HepG2 (cell line): ENCODE measurements around the gene SP1. TPM values are rescaled to one million over a fixed set of nuclear protein-coding genes. Genes with fewer than 3 reads are reported as not detected.

Source experiments
- ATAC-seq: fragments of 200-7000 bp; cut with Tn5 transposase; 3 replicates; pipeline ENCODE4 v1.9.1; 2020; ENCODE audit warnings: mild to moderate bottlenecking, moderate library complexity
- BruUV-seq: library from RNA; stranded (reverse); fragments of 400-500 nt; replicated peaks from 2 replicates; lab custom pipeline; 2021; lab: Mats Ljungman, UMichigan
- CTCF ChIA-PET: fragments of 300-600 bp; formaldehyde crosslinking; extraction: SDS; loops from one replicate; lab custom pipeline; 2021; ENCODE audit warnings: low total read pairs, inconsistent platforms, low intra/inter-chr PET ratio; lab: Yijun Ruan, JAX
- POLR2A ChIA-PET: fragments of 350-600 bp; sonication (Branson Sonifier 250); formaldehyde crosslinking; loops from one replicate; lab custom pipeline; 2020; ENCODE audit warnings: antibody characterized with exemption, inconsistent platforms; lab: Yijun Ruan, JAX
- DNase-seq: peaks from one replicate; pipeline ENCODE4 v3.0.0-alpha.2; 2015; ENCODE audit warnings: low spot score
- FAIRE-seq: peaks from 3 replicates; lab custom pipeline; 2011; peaks lifted over from hg19 to GRCh38; lab: Jason Lieb, UNC
- H2AFZ ChIP-seq: one replicate; pipeline ENCODE4 v1.6.1; 2011; ENCODE audit warnings: low read length, inconsistent platforms
- H3K27ac ChIP-seq: fragments of 300-600 bp; 3 replicates; pipeline ENCODE4 v1.8.0; 2011; ENCODE audit warnings: mixed run types, mild to moderate bottlenecking, mixed read lengths, low read length, inconsistent platforms; ENCODE audit not compliant: insufficient read depth; ENCODE audit errors: extremely low read length
- H3K27me3 ChIP-seq, 2 experiments: fragments of 200-600 bp in 1 of 2; 2 replicates in 1 of 2; 3 replicates in 1 of 2; pipeline versions ENCODE4 v1.6.0 to v1.8.0; 2011; ENCODE audit warnings: low read length in 2 of 2, mild to moderate bottlenecking in 2 of 2, moderate library complexity in 2 of 2, inconsistent platforms in 1 of 2; ENCODE audit not compliant: insufficient read depth in 2 of 2, control insufficient read depth in 1 of 2
- H3K36me3 ChIP-seq, 2 experiments: fragments of 200-600 bp in 1 of 2; replicated peaks in 1 of 2; 2 replicates in 1 of 2; 3 replicates in 1 of 2; pipeline versions ENCODE4 v1.5.1 to v1.8.0; 2011; ENCODE audit warnings: low read length in 2 of 2, inconsistent platforms in 1 of 2; ENCODE audit not compliant: insufficient read depth in 2 of 2, control insufficient read depth in 1 of 2
- H3K4me1 ChIP-seq: 2 replicates; pipeline ENCODE4 v1.5.1; 2012; ENCODE audit warnings: low read length, inconsistent platforms; ENCODE audit not compliant: insufficient read depth
- H3K4me2 ChIP-seq: 2 replicates; pipeline ENCODE4 v1.6.0; 2011; ENCODE audit warnings: low read depth, low read length, inconsistent platforms
- H3K4me3 ChIP-seq, 3 experiments: fragments of 200-600 bp in 1 of 3; sonication (generic), shearing (Covaris generic) in 1 of 3; replicated peaks in 1 of 3; 2 replicates each; pipeline ENCODE4 v1.5.1; 2011 to 2016; ENCODE audit warnings: low read length in 3 of 3, inconsistent platforms in 2 of 3, low read depth in 2 of 3, mild to moderate bottlenecking in 2 of 3, control low read depth in 1 of 3, mixed read lengths in 1 of 3; ENCODE audit not compliant: insufficient read depth in 1 of 3
- H3K79me2 ChIP-seq: one replicate; pipeline ENCODE4 v1.6.1; 2011; ENCODE audit warnings: low read length, inconsistent platforms; ENCODE audit not compliant: insufficient read depth
- H3K9ac ChIP-seq: 2 replicates; pipeline ENCODE4 v1.6.0; 2011; ENCODE audit warnings: mild to moderate bottlenecking, low read depth, low read length, inconsistent platforms; ENCODE audit not compliant: insufficient read depth
- H3K9me3 ChIP-seq: 2 replicates; pipeline ENCODE4 v1.5.1; 2012; ENCODE audit warnings: mild to moderate bottlenecking, low read length
- H4K20me1 ChIP-seq: 2 replicates; pipeline ENCODE4 v1.6.0; 2011; ENCODE audit warnings: inconsistent platforms, mild to moderate bottlenecking, low read length, moderate library complexity; ENCODE audit not compliant: insufficient read depth
- CEBPB ChIP-seq: IDR thresholded peaks from 2 replicates; pipeline ENCODE4 v1.6.1; 2011; ENCODE audit warnings: low read depth, low read length, improper control_type of control experiment, borderline replicate concordance
- CEBPG ChIP-seq: IDR thresholded peaks from 2 replicates; pipeline ENCODE4 v1.6.1; 2016
- CREB1 ChIP-seq, 2 experiments: fragments of 450-650 bp in 1 of 2; IDR thresholded peaks; 2 replicates each; pipeline ENCODE4 v1.6.1; 2016 to 2017; ENCODE audit warnings: control low read depth in 1 of 2, mild to moderate bottlenecking in 1 of 2, missing compliant biosample characterization in 1 of 2, missing genetic modification characterization in 1 of 2
- GLI4 ChIP-seq: sonication (generic); formaldehyde crosslinking; IDR thresholded peaks from 2 replicates; pipeline ENCODE4 v1.5.1; 2020; ENCODE audit warnings: missing genetic modification reagents, mild to moderate bottlenecking, moderate library complexity, borderline replicate concordance
- GPN1 ChIP-seq: sonication (generic); formaldehyde crosslinking; IDR thresholded peaks from 2 replicates; pipeline ENCODE4 v1.5.1; 2020; ENCODE audit warnings: missing genetic modification reagents, borderline replicate concordance
- MAF1 ChIP-seq: sonication (generic); formaldehyde crosslinking; IDR thresholded peaks from 2 replicates; pipeline ENCODE4 v1.5.0; 2020; ENCODE audit warnings: missing genetic modification reagents, borderline replicate concordance
- NFE2L2 ChIP-seq: fragments of 150-350 bp; IDR thresholded peaks from 2 replicates; pipeline ENCODE4 v1.6.1; 2014; ENCODE audit warnings: low read length
- NONO ChIP-seq, 2 experiments: fragments of 450-650 bp in 1 of 2; sonication (generic) in 1 of 2; formaldehyde crosslinking in 1 of 2; IDR thresholded peaks in 1 of 2; conservative IDR thresholded peaks in 1 of 2; 2 replicates each; pipeline versions ENCODE4 v1.6.1 to v1.8.0; 2017 to 2022; ENCODE audit warnings: mild to moderate bottlenecking in 1 of 2, missing genetic modification reagents in 1 of 2, moderate library complexity in 1 of 2
- NPAS2 ChIP-seq: sonication (generic); formaldehyde crosslinking; IDR thresholded peaks from 2 replicates; pipeline ENCODE4 v1.8.0; 2022; ENCODE audit warnings: mild to moderate bottlenecking, missing genetic modification reagents, borderline replicate concordance
- RBM39 ChIP-seq: fragments of 200-400 bp; formaldehyde crosslinking; IDR thresholded peaks from one replicate; pipeline ENCODE4 v1.6.1; 2018; ENCODE audit warnings: antibody characterized with exemption, mild to moderate bottlenecking, low read depth, low read length; ENCODE audit not compliant: poor library complexity, severe bottlenecking
- SP4 ChIP-seq: sonication (generic); formaldehyde crosslinking; IDR thresholded peaks from 2 replicates; pipeline ENCODE4 v1.8.1; 2023; ENCODE audit warnings: mild to moderate bottlenecking, missing genetic modification reagents
- TBX2 ChIP-seq: sonication (generic); formaldehyde crosslinking; IDR thresholded peaks from 2 replicates; pipeline ENCODE4 v1.5.0; 2020; ENCODE audit warnings: missing genetic modification reagents, mild to moderate bottlenecking, borderline replicate concordance
- TEAD3 ChIP-seq: optimal IDR thresholded peaks from 2 replicates; pipeline ENCODE3; 2016; ENCODE audit warnings: borderline replicate concordance
- ZNF260 ChIP-seq: sonication (generic); formaldehyde crosslinking; IDR thresholded peaks from 2 replicates; pipeline ENCODE4 v1.4.0; 2020; ENCODE audit warnings: missing genetic modification reagents, low read depth, mild to moderate bottlenecking, borderline replicate concordance
- ZNF367 ChIP-seq: sonication (generic); formaldehyde crosslinking; IDR thresholded peaks from 2 replicates; pipeline ENCODE4 v1.4.0; 2020; ENCODE audit warnings: missing genetic modification reagents, borderline replicate concordance
- ZNF672 ChIP-seq: sonication (generic); formaldehyde crosslinking; IDR thresholded peaks from 2 replicates; pipeline ENCODE4 v1.8.1; 2022; ENCODE audit warnings: missing genetic modification reagents
- ZNF770 ChIP-seq: sonication (generic); formaldehyde crosslinking; IDR thresholded peaks from 2 replicates; pipeline ENCODE4 v1.5.0; 2020; ENCODE audit warnings: mild to moderate bottlenecking, missing genetic modification reagents
- ZNF83 ChIP-seq: sonication (generic); formaldehyde crosslinking; IDR thresholded peaks from 2 replicates; pipeline ENCODE4 v1.4.0; 2020; ENCODE audit warnings: missing genetic modification reagents, mild to moderate bottlenecking, borderline replicate concordance
- ZSCAN31 ChIP-seq: sonication (generic); formaldehyde crosslinking; IDR thresholded peaks from 2 replicates; pipeline ENCODE4 v1.5.0; 2020; ENCODE audit warnings: low read depth, mild to moderate bottlenecking, missing genetic modification reagents
- WGBS: methylation state at CpG from one replicate; pipeline ENCODE4 v1.1.6; 2017; ENCODE audit warnings: low lambda C conversion rate; 5-methylcytosine and 5-hydroxymethylcytosine counted together
- in situ Hi-C: cut with HindIII; loops from 2 replicates; pipeline ENCODE4 v1.10.0; 2017; ENCODE audit warnings: low pct_unique_long_range_greater_than_20kb; ENCODE audit not compliant: extremely low pct_ligation_motif_present
- intact Hi-C: fragments of 100-400 bp; cut with micrococcal nuclease; formaldehyde crosslinking; loops from one replicate; pipeline ENCODE4 v1.10.0; 2022; ENCODE audit not compliant: unreplicated experiment
- polyA plus RNA-seq, 8 experiments: library from polyadenylated mRNA; depleted of rRNA in 3 of 8; stranded (reverse) in 7 of 8; unstranded in 1 of 8; fragments of >200 nt; fragmentation: Illumina TruSeq in 4 of 8; extraction: Trizol in 4 of 8; gene quantifications; 2 replicates each; pipeline versions ENCODE4 v1.2.1 to v1.2.3, GENCODE V29; 2011 to 2016; ENCODE audit warnings: low read depth in 4 of 8, missing spikeins in 1 of 8, mixed read lengths in 1 of 8; ENCODE audit not compliant: insufficient read depth in 1 of 8
- total RNA-seq, 5 experiments: library from RNA; depleted of rRNA; stranded (reverse); fragments of >200 nt; fragmentation: Illumina TruSeq; extraction: Trizol; gene quantifications; 2 replicates each; pipeline ENCODE4 v1.2.3, GENCODE V29; 2016; ENCODE audit warnings: low read depth in 1 of 5
- TF ChIP-seq, protein P1 (sequence below): sonication (generic); formaldehyde crosslinking; IDR thresholded peaks from 2 replicates; pipeline ENCODE4 v1.4.0; 2020; ENCODE audit warnings: missing genetic modification reagents, low read depth, mild to moderate bottlenecking, borderline replicate concordance

Gene SP1
- total and polyA plus RNA-seq, 2 of the 13 experiments (the other 11 are each of a cell fraction or from before 2014, with no cell fraction given) = 26.5 to 27.5 TPM

- in situ Hi-C loops = no loop called here
- H4K20me1 ChIP-seq = no peaks in the 10 kb centered on the region
- no peaks in the 10 kb centered on the region; a peak in 1 of 5 replicates for H3K27me3 ChIP-seq
- peak overlapping the region; percentile 79 for H3K27ac ChIP-seq
- 24% methylated on average over 21 of the region's 21 CpGs for WGBS
- peak overlapping the region; percentile 70 to 73 (median 73) for H3K4me3 ChIP-seq
- H3K36me3 ChIP-seq = peaks cover 15 to 24% of the 10 kb centered on the region in 2 experiments
- ATAC-seq = no peak
- BruUV-seq = no TSS peak
- ChIA-PET POLR2A (interaction anchor here (0.7 to 2.7 kb wide), 5 partner anchors 28 to 157 kb away, joined by 3 to 24 read pairs (median 4); partner anchors contain the start of genes AAAS, PRR13 and TARBP2), CTCF (interaction anchor here (1.6 kb wide), 1 partner anchor 28 kb away, joined by 22 read pairs; no protein-coding TSS in a partner anchor)
- H2AFZ ChIP-seq = no peak overlapping the region
- DNase-seq = no peak
- peak; percentile 18 for FAIRE-seq
- H3K9me3 ChIP-seq = no peaks in the 10 kb centered on the region
- intact Hi-C loops = loop anchor here (1.0 to 5.0 kb wide), 2 partner anchors 29 to 41 kb away; partner anchors contain the start of gene AMHR2
- peak overlapping the region; percentile 46; the same call in 1 of the 2 replicates for H3K9ac ChIP-seq
- peaks cover 56% of the 10 kb centered on the region for H3K4me1 ChIP-seq
- peaks cover 35% of the 10 kb centered on the region for H3K79me2 ChIP-seq
- peak overlapping the region; percentile 65 for H3K4me2 ChIP-seq
- TF ChIP-seq GPN1 (CRISPR knock-in tag) = no peak
- 0 out of 2 replicates have a peak, but pooled peaks have one; percentile 20 for TF ChIP-seq CEBPB
- TF ChIP-seq CEBPG = 0 out of 2 replicates have a peak, but pooled peaks have one; percentile 13
- no peak for TF ChIP-seq ZSCAN31 (CRISPR knock-in tag)
- no peak for TF ChIP-seq NPAS2 (CRISPR knock-in tag)
- no peak for TF ChIP-seq TBX2 (CRISPR knock-in tag)
- peak; percentile 22 for TF ChIP-seq TEAD3 (CRISPR knock-in tag)
- TF ChIP-seq CREB1 (IDR thresholded peaks at IDR 0.05) = no peak
- TF ChIP-seq CREB1 (CRISPR knock-in tag; IDR thresholded peaks at IDR 0.05) = no peak
- no peak for TF ChIP-seq RBM39
- TF ChIP-seq ZNF770 (CRISPR knock-in tag) = peak; percentile 85
- TF ChIP-seq MAF1 (CRISPR knock-in tag) = no peak
- TF ChIP-seq ZNF367 = no peak
- TF ChIP-seq NFE2L2 = no peak
- TF ChIP-seq ZNF260 (CRISPR knock-in tag) = no peak
- TF ChIP-seq ZNF83 (CRISPR knock-in tag) = no peak
- no peak for TF ChIP-seq GLI4 (CRISPR knock-in tag)
- no peak for TF ChIP-seq SP4 (CRISPR knock-in tag)
- no peak for TF ChIP-seq NONO (IDR thresholded peaks at IDR 0.05)
- no peak for TF ChIP-seq NONO (CRISPR knock-in tag; conservative IDR thresholded peaks at IDR 0.05)
- no peak for TF ChIP-seq ZNF672 (CRISPR knock-in tag)
- TF ChIP-seq, protein P1, sequence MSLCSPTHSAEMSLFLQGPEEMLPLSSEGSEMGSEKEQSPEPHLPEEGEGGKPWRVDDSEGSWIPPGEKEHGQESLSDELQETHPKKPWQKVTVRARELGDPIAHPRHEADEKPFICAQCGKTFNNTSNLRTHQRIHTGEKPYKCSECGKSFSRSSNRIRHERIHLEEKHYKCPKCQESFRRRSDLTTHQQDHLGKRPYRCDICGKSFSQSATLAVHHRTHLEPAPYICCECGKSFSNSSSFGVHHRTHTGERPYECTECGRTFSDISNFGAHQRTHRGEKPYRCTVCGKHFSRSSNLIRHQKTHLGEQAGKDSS (CRISPR knock-in tag) = no peak
Observed at GRCh38 chr12:53380794-53381730, 1.1 kb downstream of the SP1 start.
